IMR-90 (cell line): ENCODE results near the gene SLC43A2.

Experiments
- BHLHE40 ChIP-seq: fragments of 150-350 bp; IDR thresholded peaks from 2 replicates; pipeline ENCODE4 v1.6.1; 2016; ENCODE audit warnings: mild to moderate bottlenecking, low read depth, low read length
- CEBPB ChIP-seq: IDR thresholded peaks from 2 replicates; pipeline ENCODE4 v1.6.1; 2012; ENCODE audit warnings: low read depth, low read length, improper control_type of control experiment
- CHD1 ChIP-seq: IDR thresholded peaks from 2 replicates; pipeline ENCODE4 v1.6.1; 2012; ENCODE audit warnings: low read depth, low read length, improper control_type of control experiment
- CTCF ChIP-seq: conservative IDR thresholded peaks from 2 replicates; pipeline ENCODE4 v1.5.1; 2012; ENCODE audit warnings: mild to moderate bottlenecking, low read depth, low read length, improper control_type of control experiment
- ELK1 ChIP-seq: fragments of 150-350 bp; IDR thresholded peaks from 2 replicates; pipeline ENCODE4 v1.6.1; 2016; ENCODE audit warnings: low read depth, mild to moderate bottlenecking, low read length, moderate library complexity, borderline replicate concordance
- FOS ChIP-seq: fragments of 150-350 bp; IDR thresholded peaks from 2 replicates; pipeline ENCODE4 v1.6.1; 2016; ENCODE audit warnings: low read depth, low read length
- MAFK ChIP-seq: IDR thresholded peaks from 2 replicates; pipeline ENCODE4 v1.6.1; 2012; ENCODE audit warnings: low read depth, low read length, improper control_type of control experiment
- MAZ ChIP-seq: IDR thresholded peaks from 2 replicates; pipeline ENCODE4 v1.6.1; 2012; ENCODE audit warnings: low read depth, mild to moderate bottlenecking, low read length, improper control_type of control experiment, moderate library complexity, borderline replicate concordance
- MXI1 ChIP-seq: IDR thresholded peaks from 2 replicates; pipeline ENCODE4 v1.6.1; 2012; ENCODE audit warnings: low read depth, mild to moderate bottlenecking, low read length, moderate library complexity, borderline replicate concordance
- NFE2L2 ChIP-seq: fragments of 150-350 bp; IDR thresholded peaks from 2 replicates; pipeline ENCODE4 v1.6.1; 2016; ENCODE audit warnings: low read depth, mild to moderate bottlenecking, low read length
- POLR2A ChIP-seq: IDR thresholded peaks from 2 replicates; pipeline ENCODE4 v1.6.1; 2012; ENCODE audit warnings: mild to moderate bottlenecking, low read depth, low read length
- RAD21 ChIP-seq: IDR thresholded peaks from 2 replicates; pipeline ENCODE4 v1.6.1; 2012; ENCODE audit warnings: low read length, improper control_type of control experiment
- RFX5 ChIP-seq: IDR thresholded peaks from 2 replicates; pipeline ENCODE4 v1.8.0; 2012; ENCODE audit warnings: low read depth, mild to moderate bottlenecking, low read length, moderate library complexity
- SMC3 ChIP-seq: fragments of 150-350 bp; IDR thresholded peaks from 2 replicates; pipeline ENCODE4 v1.6.1; 2016; ENCODE audit warnings: low read depth, mild to moderate bottlenecking, antibody characterized with exemption, low read length, moderate library complexity

- TF ChIP-seq CTCF, result no peak
- TF ChIP-seq MAFK, result no peak
- no peak for TF ChIP-seq POLR2A
- no peak for TF ChIP-seq ELK1
- no peak for TF ChIP-seq CHD1
- TF ChIP-seq CEBPB, result peak; percentile 72
- no peak for TF ChIP-seq RFX5
- no peak for TF ChIP-seq MAZ
- no peak for TF ChIP-seq RAD21
- TF ChIP-seq NFE2L2, result no peak
- TF ChIP-seq FOS, result no peak
- TF ChIP-seq MXI1, result no peak
- TF ChIP-seq BHLHE40, result no peak
- no peak for TF ChIP-seq SMC3
Measured at GRCh38 chr17:1627182-1627981, 1.3 kb downstream of the SLC43A2 start.
